Measurements from ENCODE around the gene STXBP3.

Gene STXBP3

DNA sequence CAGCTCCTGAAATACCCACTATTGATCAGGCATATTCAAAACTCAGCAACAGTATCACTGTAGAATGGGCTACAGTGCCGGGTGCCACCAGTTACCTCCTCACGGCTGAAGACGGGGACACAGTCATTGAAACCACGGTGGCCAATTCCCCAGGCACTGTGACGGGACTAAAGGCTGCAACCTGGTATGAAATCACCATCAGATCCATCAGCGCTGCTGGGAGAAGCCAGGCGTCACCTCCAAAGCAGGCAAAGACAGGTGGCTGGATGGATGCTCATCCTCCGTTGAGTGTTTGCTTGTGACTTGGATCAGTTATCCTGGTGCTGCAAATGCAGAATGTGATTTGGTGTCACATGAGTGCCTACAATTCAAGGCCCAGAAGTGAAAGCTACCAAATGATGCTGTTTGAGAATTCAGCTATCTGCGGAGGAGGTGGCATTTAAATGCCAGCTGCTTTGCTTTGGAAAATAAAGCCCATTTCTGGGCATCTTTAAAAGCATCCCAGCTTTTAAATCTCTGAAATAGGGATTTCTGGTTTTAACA, 28.6 kb upstream of the STXBP3 start:
- Mint-ChIP-seq H3K36me3 (ENCODE audit: low read depth) (no peaks in the 10 kb centered on the region), H3K27me3 (ENCODE audit: low read depth) (peaks cover 5% of the 10 kb centered on the region), H3K9me3 (no peaks in the 10 kb centered on the region), H3K27ac (no peak overlapping the region), H3K4me1 (peaks cover 27% of the 10 kb centered on the region), H3K4me3 (no peak overlapping the region)
- TF ChIP-seq CTCF (IDR thresholded peaks at IDR 0.05; ENCODE audit: unreplicated experiment in 3 of 3): no peak

GRCh38 chr1:108718927-108719655, 27.4 kb upstream of the STXBP3 start:
- Mint-ChIP-seq H3K4me1 (peaks cover 27% of the 10 kb centered on the region), H3K27me3 (ENCODE audit: low read depth) (peaks cover 5% of the 10 kb centered on the region), H3K27ac (peak overlapping the region; percentile 33 to 53 (median 39)), H3K4me3 (peak overlapping the region in 1 of 3 experiments; percentile 29), H3K9me3 (no peaks in the 10 kb centered on the region), H3K36me3 (ENCODE audit: low read depth) (no peaks in the 10 kb centered on the region)
- no peak for TF ChIP-seq CTCF (IDR thresholded peaks at IDR 0.05; ENCODE audit: unreplicated experiment in 3 of 3)

DNA sequence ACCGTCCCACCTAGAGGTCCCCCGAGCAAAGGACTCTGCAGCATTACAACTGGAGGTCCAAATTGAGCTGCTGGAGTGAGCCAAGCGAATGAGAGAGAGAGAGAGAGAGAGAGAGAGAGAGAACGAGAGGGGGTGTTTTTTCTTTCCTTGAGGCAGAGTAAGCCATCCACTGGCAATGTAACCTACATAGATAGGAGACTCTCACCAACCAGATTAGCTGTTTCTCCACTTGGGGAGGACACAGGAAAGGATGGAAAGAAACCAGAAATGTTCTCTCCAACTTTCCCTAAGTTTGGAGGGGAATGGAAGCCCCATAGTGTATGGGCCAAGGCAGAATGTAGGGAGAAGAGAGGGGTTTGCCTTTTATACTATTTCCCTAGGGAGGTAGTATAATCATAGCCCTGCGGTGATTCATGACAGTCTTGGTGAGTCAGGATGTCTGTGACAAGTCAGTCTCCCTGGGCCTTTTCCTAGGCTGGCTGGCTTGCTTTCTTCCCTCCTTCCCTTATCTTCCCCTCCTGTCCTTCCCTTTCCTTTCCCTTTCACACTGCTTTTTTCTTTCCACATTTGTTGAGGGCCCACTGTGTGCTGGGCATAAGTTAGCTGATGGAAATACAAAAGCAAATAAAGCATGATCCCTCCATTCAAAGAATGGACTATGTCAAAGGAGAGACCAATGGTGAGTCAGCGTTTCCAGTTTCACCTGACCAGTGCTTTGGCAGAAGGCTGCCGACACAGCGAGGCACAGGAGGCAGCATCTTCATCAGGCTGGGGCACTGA, 26.6 kb upstream of the STXBP3 start:
- Mint-ChIP-seq H3K4me1 (peaks cover 26% of the 10 kb centered on the region), H3K4me3 (peak overlapping the region in 1 of 3 experiments; percentile 29), H3K36me3 (ENCODE audit: low read depth) (no peaks in the 10 kb centered on the region), H3K27me3 (ENCODE audit: low read depth) (peaks cover 5% of the 10 kb centered on the region), H3K27ac (peak overlapping the region; percentile 33 to 53 (median 39)), H3K9me3 (no peaks in the 10 kb centered on the region)
- TF ChIP-seq CTCF (IDR thresholded peaks at IDR 0.05; ENCODE audit: unreplicated experiment in 3 of 3): no peak

- no peak overlapping the region for H3K27ac Mint-ChIP-seq
Measured at GRCh38 chr1:108722292-108722691, 24.2 kb upstream of the STXBP3 start.

DNA sequence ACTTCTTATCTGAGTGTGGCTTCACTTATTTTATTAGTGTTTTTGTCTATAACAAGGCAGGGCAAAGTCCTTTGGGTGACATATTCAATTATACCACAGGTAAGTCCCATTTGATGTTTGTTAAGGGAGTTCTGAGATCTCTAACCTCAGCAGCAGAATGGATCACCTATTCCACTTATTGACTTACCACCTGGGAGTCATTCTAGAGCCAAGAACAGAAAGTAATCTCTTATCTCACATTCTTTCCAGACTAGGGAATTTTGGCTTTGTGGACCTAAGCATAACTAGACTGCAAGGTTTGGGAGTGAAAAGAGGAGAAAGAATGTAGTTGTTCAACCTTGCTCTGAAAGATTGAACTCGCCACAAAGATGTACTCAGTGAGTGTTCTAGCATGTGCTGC, 20.6 kb upstream of the STXBP3 start:
- Mint-ChIP-seq H3K4me1 (peaks cover 2% of the 10 kb centered on the region), H3K27me3 (ENCODE audit: low read depth) (peaks cover 4% of the 10 kb centered on the region), H3K9me3 (no peaks in the 10 kb centered on the region), H3K27ac (no peak overlapping the region), H3K36me3 (ENCODE audit: low read depth) (no peaks in the 10 kb centered on the region), H3K4me3 (no peak overlapping the region)
- TF ChIP-seq CTCF (IDR thresholded peaks at IDR 0.05; ENCODE audit: unreplicated experiment in 3 of 3): no peak

More at GRCh38 chr1:108722292-108722691, 24.2 kb upstream of the STXBP3 start:
- Mint-ChIP-seq H3K36me3 (ENCODE audit: low read depth) (no peaks in the 10 kb centered on the region), H3K27me3 (ENCODE audit: low read depth) (peaks cover 8% of the 10 kb centered on the region), H3K4me3 (no peak overlapping the region), H3K4me1 (peaks cover 14% of the 10 kb centered on the region), H3K9me3 (no peaks in the 10 kb centered on the region)
- no peak for TF ChIP-seq CTCF (IDR thresholded peaks at IDR 0.05; ENCODE audit: unreplicated experiment in 3 of 3)

All from nephron (organoid).